GM12891 (cell line): Measurements from ENCODE around the gene FGFR2.
"Not testable (repeated sequence)": the region's sequence is repeated elsewhere in the genome, so short reads cannot be mapped to it uniquely, and the experiment has no call there.

Source experiments
- DNase-seq: peaks from one replicate; pipeline ENCODE4 v3.0.0; 2011; ENCODE audit warnings: low spot score; ENCODE audit not compliant: insufficient read length
- FAIRE-seq: peaks from 2 replicates; lab custom pipeline; 2011; peaks lifted over from hg19 to GRCh38; lab: Jason Lieb, UNC
- PAX5 ChIP-seq: IDR thresholded peaks from 2 replicates; pipeline ENCODE4 v1.6.1; 2011; ENCODE audit warnings: low read length, moderate library complexity, mild to moderate bottlenecking; ENCODE audit not compliant: insufficient read depth, severe bottlenecking
- POLR2A ChIP-seq: IDR thresholded peaks from 2 replicates; pipeline ENCODE4 v1.6.1; 2011; ENCODE audit warnings: low read depth, low read length, control low read depth
- POLR2AphosphoS5 ChIP-seq: IDR thresholded peaks from 2 replicates; pipeline ENCODE4 v1.6.1; 2011; ENCODE audit warnings: low read depth, low read length, control low read depth
- POU2F2 ChIP-seq: IDR thresholded peaks from 2 replicates; pipeline ENCODE4 v1.6.1; 2011; ENCODE audit warnings: low read depth, mild to moderate bottlenecking, control low read depth, low read length, moderate library complexity
- SPI1 ChIP-seq: IDR thresholded peaks from 2 replicates; pipeline ENCODE4 v1.6.1; 2011; ENCODE audit warnings: low read depth, low read length, control low read depth
- TAF1 ChIP-seq: IDR thresholded peaks from 2 replicates; pipeline ENCODE4 v1.6.1; 2011; ENCODE audit warnings: low read depth, low read length, control low read depth

Gene FGFR2

DNA sequence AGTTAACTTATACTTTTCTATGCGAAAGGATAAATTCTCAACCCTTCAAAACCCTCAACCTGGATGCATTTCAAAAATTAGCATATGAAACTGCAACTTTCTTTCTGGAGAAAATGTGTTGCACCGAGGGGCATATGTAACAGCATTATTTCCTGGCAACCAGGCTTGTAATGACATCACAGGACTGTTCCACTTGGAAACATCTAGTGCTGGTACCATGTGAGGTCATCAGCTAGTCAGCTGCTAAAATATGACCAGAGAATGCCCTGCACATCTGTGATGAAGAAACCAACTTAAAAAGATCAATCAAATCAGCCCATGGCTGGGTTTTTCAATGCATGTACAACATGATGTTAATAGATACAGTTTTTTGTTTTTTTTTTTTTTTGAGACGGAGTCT lies 40.0 kb downstream of the FGFR2 start:
- TF ChIP-seq TAF1 (no peak), POU2F2 (no peak), POLR2AphosphoS5 (no peak), POLR2A (no peak), PAX5 (no peak), SPI1 (no peak)
- FAIRE-seq (no peak), DNase-seq (no peak)

DNA sequence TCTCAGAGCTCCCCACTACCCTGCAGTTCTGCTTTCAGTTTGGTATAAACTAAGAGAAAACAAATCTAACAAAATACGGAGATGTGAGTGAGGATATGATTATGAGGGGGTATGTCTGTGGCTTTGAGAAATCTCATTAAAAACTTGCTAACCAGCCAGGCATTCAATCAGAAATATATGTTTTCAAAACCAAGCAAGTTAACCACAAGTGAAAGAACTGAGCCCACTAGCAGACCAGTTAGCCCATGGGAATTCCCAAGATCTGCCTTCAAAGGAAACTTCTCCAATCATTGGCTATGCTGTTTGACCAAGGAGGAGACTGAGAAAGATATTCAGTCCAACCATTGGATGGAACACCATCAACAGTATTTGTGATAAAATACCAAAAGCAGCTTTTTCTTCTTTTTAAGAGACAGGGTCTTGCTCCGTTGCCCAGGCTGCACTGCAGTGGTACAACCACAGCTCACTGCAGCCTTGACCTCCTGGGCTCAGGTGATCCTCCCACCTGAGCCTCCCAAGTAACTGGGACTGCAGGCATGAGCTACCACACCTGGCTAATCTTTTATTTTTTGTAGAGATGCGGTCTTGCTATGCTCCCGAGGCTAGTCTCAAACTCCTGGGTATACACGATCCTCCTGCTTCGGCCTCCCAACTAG lies 41.2 kb downstream of the FGFR2 start:
- no peak for FAIRE-seq
- no peak for DNase-seq
- TF ChIP-seq PAX5 (no peak), POU2F2 (no peak), SPI1 (no peak), TAF1 (no peak), POLR2A (no peak)

DNA sequence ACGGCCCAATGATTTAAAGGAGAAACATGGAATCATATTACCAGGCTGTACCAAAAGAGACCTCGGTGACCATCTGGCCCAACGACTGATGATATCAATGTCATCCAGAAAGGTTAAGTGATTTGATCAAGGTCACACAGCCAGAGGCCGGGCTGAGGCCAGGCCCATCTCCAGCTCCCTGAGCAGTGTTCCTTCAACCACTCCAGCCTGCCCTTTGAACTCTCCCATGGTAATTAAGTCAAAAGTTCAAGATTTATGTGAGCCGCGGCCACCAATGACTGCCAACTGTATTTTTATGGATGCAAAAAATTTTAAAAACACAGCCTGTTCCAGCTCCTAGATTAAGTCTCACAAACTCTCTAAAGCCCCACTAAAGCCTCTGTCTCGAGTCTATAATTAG lies 41.8 kb downstream of the FGFR2 start:
- FAIRE-seq (no peak), DNase-seq (no peak)
- TF ChIP-seq POU2F2 (no peak), TAF1 (no peak), PAX5 (no peak), POLR2A (no peak), SPI1 (no peak), POLR2AphosphoS5 (no peak)

- DNase-seq, FAIRE-seq: not testable (repeated sequence)
These were observed 43.3 kb downstream of the FGFR2 start for GRCh38 chr10:121554916-121555315.

DNA sequence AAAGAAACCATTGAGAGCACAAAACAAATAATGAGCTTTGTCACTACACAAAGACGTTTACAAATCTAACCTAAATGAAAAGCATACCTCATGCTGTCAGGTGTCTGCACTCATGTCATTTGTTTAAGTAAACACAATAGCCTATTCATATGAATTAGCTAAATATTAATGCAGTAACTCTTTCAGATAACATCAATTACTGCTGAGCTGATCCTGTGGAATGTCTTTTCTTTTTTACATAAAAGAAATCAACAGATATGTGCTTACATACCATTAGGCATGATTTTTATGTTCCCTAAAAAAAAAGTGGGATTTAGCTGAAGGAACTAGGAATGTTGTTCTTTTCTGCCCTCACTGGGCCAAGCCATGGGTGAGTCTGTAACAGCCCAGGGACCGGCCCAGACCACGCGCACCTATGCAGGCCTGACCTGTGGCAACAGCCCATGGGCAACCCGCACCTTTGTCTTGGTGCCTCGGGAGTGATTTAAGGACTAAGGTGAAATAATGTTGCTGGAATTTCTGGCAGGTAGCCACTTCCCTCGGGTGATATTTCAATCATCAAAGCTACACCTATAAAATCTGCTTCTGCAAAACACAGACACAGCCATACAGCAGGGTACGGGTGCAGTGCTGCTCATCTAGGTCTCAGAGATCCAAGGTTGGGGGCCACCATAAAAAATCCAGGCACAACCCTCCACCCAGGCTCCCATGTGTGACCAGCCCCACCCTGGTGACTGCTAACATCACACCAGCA lies 44.6 kb downstream of the FGFR2 start:
- FAIRE-seq (no peak), DNase-seq (no peak)
- TF ChIP-seq TAF1 (no peak), SPI1 (no peak), POLR2AphosphoS5 (no peak), POLR2A (no peak), PAX5 (no peak), POU2F2 (no peak)

DNA sequence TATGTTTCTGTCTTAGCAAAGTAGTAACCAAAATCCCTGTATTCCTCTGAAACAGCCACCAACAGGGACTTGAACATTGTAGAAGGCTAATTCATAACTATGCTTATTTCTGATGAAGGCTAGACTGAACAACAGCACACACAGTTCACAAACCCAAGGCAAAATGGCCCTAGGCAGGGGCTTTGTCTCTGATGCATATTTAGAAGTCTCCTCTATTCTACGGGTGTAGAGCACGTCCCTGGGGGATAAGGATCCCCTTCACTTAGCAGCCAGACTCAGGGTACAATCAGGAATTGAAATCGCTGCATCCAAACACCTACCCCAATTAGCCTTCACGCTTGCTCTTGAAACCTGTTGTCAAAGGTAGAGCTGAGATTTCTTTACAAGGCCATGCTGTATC lies 45.5 kb downstream of the FGFR2 start:
- DNase-seq, result no peak
- FAIRE-seq, result no peak
- no peak for TF ChIP-seq POLR2AphosphoS5
- TF ChIP-seq SPI1, result no peak
- TF ChIP-seq POLR2A, result no peak
- no peak for TF ChIP-seq POU2F2
- TF ChIP-seq PAX5, result no peak
- no peak for TF ChIP-seq TAF1

GRCh38 chr10:121551210-121551885 lies 46.9 kb downstream of the FGFR2 start:
- no peak for TF ChIP-seq POLR2AphosphoS5
- no peak for TF ChIP-seq POLR2A
- TF ChIP-seq TAF1, result no peak
- no peak for TF ChIP-seq PAX5
- no peak for TF ChIP-seq POU2F2
- TF ChIP-seq SPI1, result no peak
- no peak for FAIRE-seq
- DNase-seq, result no peak

- TF ChIP-seq POLR2AphosphoS5, result no peak
- no peak for TF ChIP-seq SPI1
- no peak for TF ChIP-seq POU2F2
- TF ChIP-seq POLR2A, result no peak
- TF ChIP-seq PAX5, result no peak
- FAIRE-seq (no peak), DNase-seq (no peak)
These were observed 53.9 kb downstream of the FGFR2 start for GRCh38 chr10:121544301-121544869.

GRCh38 chr10:121543545-121543944 lies 54.7 kb downstream of the FGFR2 start:
- TF ChIP-seq PAX5 (no peak), POLR2A (no peak), POU2F2 (no peak), POLR2AphosphoS5 (no peak), TAF1 (no peak), SPI1 (no peak)
- no peak for DNase-seq
- no peak for FAIRE-seq
